ENCODE results near the gene OR5AC2.

OR5AC2 gene

DNA sequence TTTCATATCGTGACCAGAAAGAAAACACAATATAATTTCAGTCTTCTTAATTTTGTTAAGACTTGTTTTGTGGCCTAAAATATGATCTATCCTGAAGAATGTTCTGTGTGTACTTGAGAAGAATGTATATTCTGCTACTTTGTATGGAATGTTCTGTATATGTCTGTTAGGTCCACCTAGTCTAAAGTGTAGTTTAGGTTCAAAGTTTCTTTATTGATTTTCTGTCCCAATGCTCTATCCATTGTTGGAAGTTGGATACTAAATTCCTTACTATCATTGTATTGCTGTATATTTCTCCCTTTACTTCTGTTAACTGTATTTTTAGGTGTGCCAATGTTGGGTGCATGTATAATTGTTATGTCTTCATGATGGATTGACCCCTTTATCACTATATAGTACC lies 21.2 kb downstream of the OR5AC2 start:
- DNase-seq (no peak), ATAC-seq (no peak)
- Mint-ChIP-seq H3K9me3 (peaks cover 5% of the 10 kb centered on the region), H3K4me1 (no peaks in the 10 kb centered on the region), H3K36me3 (ENCODE audit: low read depth) (no peaks in the 10 kb centered on the region), H3K27ac (no peak overlapping the region), H3K4me3 (no peak overlapping the region), H3K27me3 (no peaks in the 10 kb centered on the region)

DNA sequence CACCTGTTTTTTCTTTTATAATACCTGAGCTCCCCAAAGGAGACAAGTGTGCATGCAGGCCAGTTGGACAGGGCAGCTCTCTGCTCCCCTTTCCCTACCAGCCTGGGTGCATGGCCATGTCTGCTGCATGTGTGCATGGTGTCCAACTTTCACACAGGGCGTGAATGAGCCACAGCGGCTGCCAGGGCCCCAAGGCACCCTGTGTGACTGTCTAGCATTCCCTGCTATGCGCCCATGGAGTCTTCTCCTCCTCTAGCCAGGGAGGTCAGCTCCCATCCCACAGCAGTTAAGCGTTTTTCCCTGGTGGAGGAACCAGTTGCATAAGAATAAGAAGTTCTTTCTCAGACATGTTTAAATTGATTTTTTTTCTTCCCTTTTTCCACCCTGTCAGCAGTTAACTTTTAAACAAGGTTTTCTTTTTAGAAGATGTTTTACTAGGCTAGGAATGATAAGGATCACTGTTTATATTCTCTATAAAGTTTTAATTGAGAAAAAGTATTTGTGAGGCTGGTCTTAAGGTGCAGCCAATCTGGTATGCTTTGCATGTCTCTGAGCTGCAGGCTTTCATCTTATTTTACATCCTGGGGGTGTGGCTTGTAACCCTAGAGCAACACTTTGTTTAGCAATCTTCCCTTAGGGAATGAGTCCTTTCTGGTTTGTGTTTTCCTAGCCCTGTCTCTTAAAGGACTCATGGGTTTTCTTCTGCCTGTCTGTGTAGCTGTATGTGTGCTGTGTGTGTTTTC lies 23.0 kb downstream of the OR5AC2 start:
- no peaks in the 10 kb centered on the region for H3K36me3 Mint-ChIP-seq (ENCODE audit: low read depth)
- H3K27ac Mint-ChIP-seq, result no peak overlapping the region
- no peak overlapping the region for H3K4me3 Mint-ChIP-seq
- ATAC-seq (no peak), DNase-seq (no peak)
- no peaks in the 10 kb centered on the region for H3K4me1 Mint-ChIP-seq
- H3K27me3 Mint-ChIP-seq, result no peaks in the 10 kb centered on the region
- peaks cover 5% of the 10 kb centered on the region for H3K9me3 Mint-ChIP-seq

DNA sequence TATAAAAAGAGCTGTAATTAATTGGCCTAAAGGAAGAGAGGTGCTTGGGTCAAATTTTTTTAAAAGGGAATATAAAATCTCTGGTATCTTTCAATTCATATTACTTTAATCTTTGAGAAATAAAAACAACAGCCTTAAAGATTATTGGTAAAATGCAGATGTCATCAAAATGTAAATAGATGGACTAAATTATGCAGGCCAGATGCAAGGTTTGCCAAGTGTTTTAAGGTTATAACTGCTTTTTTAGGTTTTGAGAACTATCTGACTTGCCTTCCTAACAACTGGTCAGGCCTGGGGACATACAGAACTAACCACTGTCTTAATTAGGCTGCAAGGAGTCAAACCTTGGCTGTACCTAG lies 23.6 kb downstream of the OR5AC2 start:
- no peak for DNase-seq
- no peaks in the 10 kb centered on the region for H3K4me1 Mint-ChIP-seq
- ATAC-seq, result no peak
- no peak overlapping the region for H3K27ac Mint-ChIP-seq
- peaks cover 5% of the 10 kb centered on the region for H3K9me3 Mint-ChIP-seq
- H3K4me3 Mint-ChIP-seq, result no peak overlapping the region
- no peaks in the 10 kb centered on the region for H3K27me3 Mint-ChIP-seq
- H3K36me3 Mint-ChIP-seq (ENCODE audit: low read depth), result no peaks in the 10 kb centered on the region

DNA sequence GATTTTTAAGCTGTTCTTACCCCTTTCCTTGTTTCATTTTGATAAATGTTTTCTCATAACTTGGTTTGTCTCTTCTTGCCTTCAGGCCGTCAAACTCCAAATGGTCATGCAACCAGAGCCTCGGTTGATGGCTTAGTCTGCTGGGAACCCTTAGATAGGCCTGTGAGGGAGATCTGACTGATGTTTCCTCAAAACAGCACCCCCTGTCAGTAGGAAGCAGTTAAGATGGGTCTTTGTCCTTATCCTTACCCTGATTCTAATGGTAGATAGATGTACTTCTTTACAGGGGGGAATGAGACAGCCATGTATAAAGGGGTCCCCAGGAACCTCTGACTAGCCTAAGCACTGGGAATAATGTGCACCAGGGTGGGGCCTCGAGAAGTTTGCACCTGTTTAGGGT lies 27.3 kb downstream of the OR5AC2 start:
- H3K27me3 Mint-ChIP-seq, result no peaks in the 10 kb centered on the region
- ATAC-seq (no peak), DNase-seq (no peak)
- H3K36me3 Mint-ChIP-seq (ENCODE audit: low read depth), result no peaks in the 10 kb centered on the region
- peaks cover 5% of the 10 kb centered on the region for H3K9me3 Mint-ChIP-seq
- no peak overlapping the region for H3K4me3 Mint-ChIP-seq
- no peaks in the 10 kb centered on the region for H3K4me1 Mint-ChIP-seq
- no peak overlapping the region for H3K27ac Mint-ChIP-seq

DNA sequence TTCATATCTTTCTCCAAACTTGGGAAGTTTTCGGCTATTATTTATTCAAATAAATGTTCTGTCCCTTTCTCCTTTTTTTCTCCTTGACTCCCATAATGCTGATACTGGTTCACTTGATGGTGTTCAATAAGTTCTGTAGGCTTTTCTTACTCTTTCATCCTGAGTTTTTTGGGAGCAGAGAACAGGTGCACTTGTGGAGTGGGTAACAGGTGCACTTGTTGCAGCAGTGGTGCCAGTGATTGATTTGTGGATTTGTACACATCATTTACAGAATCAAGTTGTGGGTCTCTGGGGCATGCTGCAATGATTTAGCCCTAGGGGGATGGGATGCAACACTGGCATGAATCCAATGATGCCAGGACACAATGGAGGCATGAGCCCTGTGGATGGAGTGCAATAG lies 28.7 kb downstream of the OR5AC2 start:
- peaks cover 5% of the 10 kb centered on the region for H3K9me3 Mint-ChIP-seq
- no peaks in the 10 kb centered on the region for H3K36me3 Mint-ChIP-seq (ENCODE audit: low read depth)
- H3K27ac Mint-ChIP-seq, result no peak overlapping the region
- H3K4me3 Mint-ChIP-seq, result no peak overlapping the region
- H3K4me1 Mint-ChIP-seq, result no peaks in the 10 kb centered on the region
- no peak for ATAC-seq
- DNase-seq, result no peak
- H3K27me3 Mint-ChIP-seq, result no peaks in the 10 kb centered on the region

DNA sequence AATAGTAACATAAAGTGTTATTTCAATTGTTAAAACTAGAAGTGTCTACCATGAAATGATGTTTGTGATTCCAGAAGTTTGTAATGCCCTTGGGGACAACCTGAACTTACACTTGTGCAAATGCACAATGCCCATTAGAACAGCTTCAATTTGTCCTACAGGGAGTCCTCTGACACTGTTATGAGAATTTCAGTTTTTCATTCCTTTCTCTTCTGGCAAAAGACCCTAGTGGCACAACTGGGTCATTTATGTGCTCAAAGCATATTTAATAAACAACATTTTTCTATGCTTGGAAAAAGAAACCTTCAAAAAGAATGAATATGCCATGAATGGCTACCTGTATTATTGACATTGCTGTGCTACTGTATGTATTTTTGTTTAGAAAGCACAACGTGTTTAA lies 43.4 kb downstream of the OR5AC2 start, which contains the start of gene OR5H1:
Gene OR5H1, plus strand, starts transcription at position 301 of the 400 bp plus-strand sequence. CDS start 1,977 bp downstream, outside the sequence.
- Mint-ChIP-seq H3K4me3 (no peak within 1 kb of the TSS), H3K27ac (no peak within 1 kb of the TSS), H3K9me3 (no peaks in the 10 kb centered on the region), H3K36me3 (ENCODE audit: low read depth) (no peaks in the 10 kb centered on the region), H3K27me3 (no peaks in the 10 kb centered on the region), H3K4me1 (no peaks in the 10 kb centered on the region)
- ATAC-seq (no peak), DNase-seq (no peak)

DNA sequence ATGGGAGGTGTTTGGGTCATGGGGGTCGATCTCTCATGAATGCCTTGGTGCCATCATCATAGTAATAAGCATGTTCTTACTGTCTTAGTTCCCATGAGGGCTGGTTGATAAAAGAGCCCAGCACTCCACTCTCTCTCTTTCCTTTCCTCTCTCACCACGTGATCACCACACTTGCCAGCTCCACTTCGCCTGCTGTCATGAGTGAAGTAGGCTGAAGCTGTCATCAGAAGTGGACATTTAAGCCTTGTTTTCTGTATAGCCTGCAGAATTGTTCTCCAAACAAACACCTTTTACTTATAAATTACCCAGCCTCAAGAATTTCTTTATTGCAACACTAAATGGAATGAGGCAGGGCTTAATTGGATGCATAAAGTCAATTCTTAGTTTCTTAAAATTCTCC lies 49.7 kb downstream of the OR5AC2 start:
- H3K36me3 Mint-ChIP-seq (ENCODE audit: low read depth), result no peaks in the 10 kb centered on the region
- no peak for DNase-seq
- no peaks in the 10 kb centered on the region for H3K27me3 Mint-ChIP-seq
- H3K4me1 Mint-ChIP-seq, result no peaks in the 10 kb centered on the region
- H3K27ac Mint-ChIP-seq, result no peak overlapping the region
- no peak for ATAC-seq
- H3K9me3 Mint-ChIP-seq, result no peaks in the 10 kb centered on the region
- no peak overlapping the region for H3K4me3 Mint-ChIP-seq
